PFSK-1 (cell line): Measurements from ENCODE around the gene MSI2.

ENCODE experiments used
- FOXP2 ChIP-seq: optimal IDR thresholded peaks from 2 replicates; pipeline ENCODE3; 2011; ENCODE audit warnings: borderline replicate concordance, control low read depth, inconsistent platforms; ENCODE audit not compliant: insufficient read depth; ENCODE audit errors: extremely low read length, extremely low read depth
- POLR2AphosphoS5 ChIP-seq: IDR thresholded peaks from 2 replicates; pipeline ENCODE4 v1.6.1; 2012; ENCODE audit warnings: low read depth, mild to moderate bottlenecking, control low read depth, low read length, moderate library complexity
- SIN3A ChIP-seq: IDR thresholded peaks from 2 replicates; pipeline ENCODE4 v1.6.1; 2012; ENCODE audit warnings: mild to moderate bottlenecking, low read length, moderate library complexity, borderline replicate concordance; ENCODE audit not compliant: insufficient read depth
- TAF1 ChIP-seq: IDR thresholded peaks from 2 replicates; pipeline ENCODE4 v1.6.1; 2012; ENCODE audit warnings: low read length, control low read depth, borderline replicate concordance; ENCODE audit not compliant: insufficient read depth
- TF ChIP-seq, protein P1 (sequence below), 2 experiments: IDR thresholded peaks; 2 replicates each; pipeline versions ENCODE4 v1.6.1 to v1.8.0; 2011 to 2012; ENCODE audit warnings: low read depth in 2 of 2, low read length in 2 of 2, control low read depth in 1 of 2, inconsistent platforms in 1 of 2, mild to moderate bottlenecking in 1 of 2, moderate library complexity in 1 of 2; ENCODE audit not compliant: insufficient read depth in 1 of 2

DNA sequence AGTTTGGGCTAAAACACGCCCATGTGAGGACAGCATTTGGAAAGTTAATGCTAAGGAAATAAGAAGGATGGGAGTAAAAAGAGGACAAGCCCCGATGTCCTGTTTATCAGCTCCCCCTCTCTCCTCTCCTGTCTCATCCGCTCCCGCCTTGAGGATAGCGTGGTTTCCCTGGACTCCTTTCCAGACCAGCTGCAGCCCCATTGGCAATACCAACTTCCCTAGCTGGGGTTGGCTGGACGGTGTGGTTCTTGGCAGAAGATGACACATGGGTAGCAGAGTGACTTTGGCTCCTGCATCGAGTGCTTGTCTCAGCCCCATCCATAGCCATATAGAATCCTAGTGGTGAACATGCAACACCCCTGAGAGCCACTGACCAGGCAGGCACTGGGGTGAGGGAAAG, 302.9 kb downstream of the MSI2 start:
- TF ChIP-seq POLR2AphosphoS5 (no peak), SIN3A (no peak), FOXP2 (no peak), TAF1 (no peak)
- TF ChIP-seq, protein P1, sequence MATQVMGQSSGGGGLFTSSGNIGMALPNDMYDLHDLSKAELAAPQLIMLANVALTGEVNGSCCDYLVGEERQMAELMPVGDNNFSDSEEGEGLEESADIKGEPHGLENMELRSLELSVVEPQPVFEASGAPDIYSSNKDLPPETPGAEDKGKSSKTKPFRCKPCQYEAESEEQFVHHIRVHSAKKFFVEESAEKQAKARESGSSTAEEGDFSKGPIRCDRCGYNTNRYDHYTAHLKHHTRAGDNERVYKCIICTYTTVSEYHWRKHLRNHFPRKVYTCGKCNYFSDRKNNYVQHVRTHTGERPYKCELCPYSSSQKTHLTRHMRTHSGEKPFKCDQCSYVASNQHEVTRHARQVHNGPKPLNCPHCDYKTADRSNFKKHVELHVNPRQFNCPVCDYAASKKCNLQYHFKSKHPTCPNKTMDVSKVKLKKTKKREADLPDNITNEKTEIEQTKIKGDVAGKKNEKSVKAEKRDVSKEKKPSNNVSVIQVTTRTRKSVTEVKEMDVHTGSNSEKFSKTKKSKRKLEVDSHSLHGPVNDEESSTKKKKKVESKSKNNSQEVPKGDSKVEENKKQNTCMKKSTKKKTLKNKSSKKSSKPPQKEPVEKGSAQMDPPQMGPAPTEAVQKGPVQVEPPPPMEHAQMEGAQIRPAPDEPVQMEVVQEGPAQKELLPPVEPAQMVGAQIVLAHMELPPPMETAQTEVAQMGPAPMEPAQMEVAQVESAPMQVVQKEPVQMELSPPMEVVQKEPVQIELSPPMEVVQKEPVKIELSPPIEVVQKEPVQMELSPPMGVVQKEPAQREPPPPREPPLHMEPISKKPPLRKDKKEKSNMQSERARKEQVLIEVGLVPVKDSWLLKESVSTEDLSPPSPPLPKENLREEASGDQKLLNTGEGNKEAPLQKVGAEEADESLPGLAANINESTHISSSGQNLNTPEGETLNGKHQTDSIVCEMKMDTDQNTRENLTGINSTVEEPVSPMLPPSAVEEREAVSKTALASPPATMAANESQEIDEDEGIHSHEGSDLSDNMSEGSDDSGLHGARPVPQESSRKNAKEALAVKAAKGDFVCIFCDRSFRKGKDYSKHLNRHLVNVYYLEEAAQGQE (IDR thresholded peaks at IDR 0.05; ENCODE audit: insufficient read depth in 1 of 2, low read depth in 2 of 2, low read length in 2 of 2), result no peak
